Measurements from ENCODE around the gene SH3RF3. TPM values are rescaled to one million over a fixed set of nuclear protein-coding genes. Genes with fewer than 3 reads are reported as not detected.

Gene SH3RF3
- polyA plus RNA-seq, 4 donors, result 4.8 to 5.7 (median 5.1) TPM

GRCh38 chr2:109438773-109439389, 309.9 kb downstream of the SH3RF3 start:
- DNase-seq (ENCODE audit: low read depth in 4 of 4, low spot score in 3 of 4), result no peak

GRCh38 chr2:109439390-109439786, 310.4 kb downstream of the SH3RF3 start:
- DNase-seq (ENCODE audit: low read depth in 4 of 4, low spot score in 3 of 4), result no peak

GRCh38 chr2:109439986-109440385, 311.0 kb downstream of the SH3RF3 start:
- no peak for DNase-seq (ENCODE audit: low read depth in 4 of 4, low spot score in 3 of 4)

DNA sequence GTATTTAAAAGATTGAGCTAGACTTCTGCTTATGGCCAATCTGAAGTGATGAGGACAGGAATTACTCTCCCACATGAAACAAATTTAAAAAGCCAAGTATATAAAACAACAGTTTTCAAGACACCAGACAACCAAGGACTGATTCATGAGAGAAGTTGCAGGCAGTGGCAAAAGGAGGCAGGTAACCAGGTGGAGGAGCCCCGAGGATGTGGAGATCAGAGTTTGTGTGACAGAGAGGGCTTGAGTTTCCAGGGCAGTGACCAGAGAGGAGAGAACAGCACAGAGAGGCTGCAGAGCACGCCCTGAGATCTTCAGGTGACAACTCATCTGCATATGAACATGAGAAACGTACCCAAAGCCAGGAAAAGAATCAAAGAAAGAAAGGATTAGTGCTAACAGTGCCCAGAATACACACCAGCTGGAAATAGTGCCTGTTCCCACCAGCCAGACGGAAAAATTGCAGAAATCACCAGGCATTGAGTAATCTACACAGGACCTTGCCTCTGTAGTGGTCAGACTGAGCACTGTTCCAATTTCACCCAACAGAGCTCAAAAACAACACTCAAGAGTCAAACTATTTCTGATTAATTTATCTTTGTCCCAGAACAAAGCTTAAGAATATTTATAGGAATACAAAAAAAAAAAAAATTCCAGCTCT, 311.6 kb downstream of the SH3RF3 start:
- no peak for DNase-seq (ENCODE audit: low read depth in 4 of 4, low spot score in 3 of 4)

- DNase-seq (ENCODE audit: low read depth in 4 of 4, low spot score in 3 of 4), result no peak
Observed at GRCh38 chr2:109442715-109443319, 313.8 kb downstream of the SH3RF3 start.

GRCh38 chr2:109444916-109445315, 315.9 kb downstream of the SH3RF3 start:
- DNase-seq (ENCODE audit: low read depth in 4 of 4, low spot score in 3 of 4), result no peak

DNA sequence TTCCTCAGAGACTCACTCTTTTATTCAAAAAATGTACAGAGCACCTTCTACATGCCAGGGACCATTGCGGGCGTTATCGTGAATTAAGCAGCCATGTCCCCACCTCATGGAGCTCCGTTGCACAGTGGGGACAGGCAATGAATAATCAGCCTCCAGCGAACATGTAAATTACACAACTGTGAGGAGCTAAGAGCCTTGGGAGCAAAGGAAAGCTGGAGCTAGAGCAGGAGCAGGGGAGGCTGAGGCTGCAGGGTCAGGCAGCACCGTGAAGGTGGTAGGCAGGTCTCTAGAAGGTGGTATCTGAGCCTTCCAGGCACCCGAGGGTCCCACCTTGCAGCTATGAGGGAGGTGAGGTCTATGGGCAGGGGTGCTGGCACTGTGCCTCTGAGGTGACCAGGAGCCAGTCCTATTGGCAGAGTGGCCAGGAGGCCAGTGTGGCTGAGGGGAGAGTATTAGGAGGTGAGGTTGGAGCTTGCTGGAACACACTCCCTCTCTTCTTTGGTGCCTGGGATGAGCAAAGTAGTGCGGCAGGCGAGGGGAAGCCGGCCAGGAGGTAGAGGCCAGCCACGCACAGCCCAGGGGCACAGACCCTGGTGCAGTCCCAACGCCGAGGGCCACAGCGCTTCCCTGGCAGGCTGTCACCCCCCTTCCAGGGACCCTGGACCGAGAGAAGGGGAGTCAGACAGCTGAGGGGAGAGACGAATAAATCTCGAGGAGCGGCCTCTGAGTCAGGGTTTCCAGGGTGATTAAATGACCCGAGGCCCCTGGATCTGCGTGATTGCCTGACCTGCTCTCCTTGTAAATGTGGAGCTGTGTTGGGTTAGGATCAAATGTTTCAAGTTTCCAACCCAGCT, 317.5 kb downstream of the SH3RF3 start:
- DNase-seq (ENCODE audit: low read depth in 4 of 4, low spot score in 3 of 4), result no peak

DNA sequence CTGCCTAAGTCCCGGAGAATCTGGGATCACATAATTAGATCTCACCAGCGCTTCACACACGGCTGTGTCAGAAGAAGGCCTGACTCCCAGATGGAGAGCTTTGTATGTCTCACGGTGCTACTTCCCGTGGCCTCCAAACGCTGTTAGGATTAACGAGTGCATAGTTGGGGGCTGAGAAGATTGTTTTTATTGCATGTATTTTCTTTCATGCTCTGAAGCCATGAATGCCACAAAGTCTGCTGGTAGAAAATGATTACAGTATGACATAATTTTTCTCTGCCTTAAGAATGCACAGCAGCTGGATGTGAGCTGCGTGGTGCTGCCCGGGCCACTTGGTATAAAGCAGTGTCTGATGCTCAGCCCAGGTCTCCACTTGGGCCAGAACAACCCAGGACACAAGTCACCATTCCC, 318.3 kb downstream of the SH3RF3 start:
- no peak for DNase-seq (ENCODE audit: low read depth in 4 of 4, low spot score in 3 of 4)

DNA sequence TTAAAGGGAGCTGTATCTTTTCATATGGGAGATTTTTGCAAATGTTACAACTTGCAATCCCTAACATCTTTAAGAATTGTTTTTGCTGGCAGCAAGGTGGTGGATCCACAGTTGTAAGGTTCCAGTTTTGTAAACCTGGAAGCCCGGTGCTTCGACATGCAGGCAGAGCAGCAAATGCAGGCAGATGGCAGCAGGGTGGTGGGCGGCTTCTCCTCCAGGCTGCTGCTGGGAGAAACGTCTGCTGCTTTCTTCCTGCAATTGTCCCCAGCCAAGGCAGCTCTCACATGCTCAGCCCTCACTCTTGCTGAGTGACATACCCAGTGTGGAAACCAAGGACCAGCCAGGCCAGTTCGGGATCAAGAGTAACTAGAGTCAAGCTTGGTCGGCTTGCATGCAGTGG, 318.8 kb downstream of the SH3RF3 start:
- DNase-seq (ENCODE audit: low read depth in 4 of 4, low spot score in 3 of 4), result no peak

DNA sequence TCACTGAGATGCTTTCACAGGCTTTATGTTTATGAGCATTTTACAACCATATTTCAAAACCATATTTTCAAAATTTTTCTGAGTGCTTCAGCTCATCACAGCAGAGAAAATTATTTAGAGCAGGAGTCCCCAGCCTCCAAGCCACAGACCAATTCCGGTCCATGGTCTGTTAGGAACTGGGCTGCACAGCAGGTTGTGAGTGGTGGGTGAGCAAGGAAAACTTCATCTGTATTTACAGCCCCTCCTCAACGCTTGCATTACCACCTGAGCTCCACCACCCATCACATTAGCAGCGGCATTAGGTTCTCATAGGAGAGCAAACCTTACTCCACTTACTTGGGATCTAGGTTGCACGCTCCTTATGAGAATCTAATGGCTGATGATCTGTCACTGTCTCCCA, 319.2 kb downstream of the SH3RF3 start:
- DNase-seq (ENCODE audit: low read depth in 4 of 4, low spot score in 3 of 4), result no peak

DNA sequence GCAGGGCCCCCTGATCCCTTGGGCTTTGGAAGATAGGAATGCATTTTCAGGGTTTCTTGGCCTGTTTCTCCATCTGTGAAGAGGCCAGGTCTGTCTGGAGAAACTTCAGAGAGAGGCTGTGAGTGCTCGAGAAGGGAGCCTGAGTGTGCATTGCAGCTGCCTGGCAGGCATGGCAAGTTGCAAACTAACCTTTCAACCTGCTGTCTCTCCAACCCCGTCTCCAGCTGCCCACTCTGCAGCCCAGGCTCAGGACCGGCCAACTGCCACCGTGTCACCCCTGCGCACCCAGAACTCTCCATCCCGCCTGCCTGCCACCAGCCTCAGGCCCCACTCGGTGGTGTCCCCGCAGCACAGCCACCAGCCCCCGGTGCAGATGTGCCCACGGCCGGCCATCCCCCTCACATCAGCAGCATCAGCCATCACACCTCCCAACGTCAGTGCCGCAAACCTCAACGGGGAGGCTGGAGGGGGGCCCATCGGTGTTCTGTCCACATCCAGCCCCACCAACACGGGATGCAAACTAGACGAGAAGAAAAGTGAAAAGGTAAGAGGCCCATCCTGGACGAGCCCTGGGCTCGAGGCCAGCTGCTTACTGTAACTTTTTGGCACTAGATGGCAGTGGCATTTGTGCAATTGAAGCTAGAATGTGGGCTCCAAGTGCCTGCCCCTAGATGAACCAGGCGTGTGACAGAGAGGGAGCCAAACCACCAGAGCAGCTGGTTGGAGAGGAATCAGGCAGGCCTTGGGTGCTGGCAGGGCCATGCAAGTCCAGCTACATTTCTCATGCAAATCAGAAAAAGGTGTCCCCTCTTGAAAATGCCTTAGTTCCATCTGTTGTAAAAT, 320.2 kb downstream of the SH3RF3 start:
- DNase-seq (ENCODE audit: low read depth in 4 of 4, low spot score in 3 of 4), result no peak

GRCh38 chr2:109450574-109451273, 321.7 kb downstream of the SH3RF3 start:
- no peak for DNase-seq (ENCODE audit: low read depth in 4 of 4, low spot score in 3 of 4)

GRCh38 chr2:109451671-109452070, 322.7 kb downstream of the SH3RF3 start:
- no peak for DNase-seq (ENCODE audit: low read depth in 4 of 4, low spot score in 3 of 4)

DNA sequence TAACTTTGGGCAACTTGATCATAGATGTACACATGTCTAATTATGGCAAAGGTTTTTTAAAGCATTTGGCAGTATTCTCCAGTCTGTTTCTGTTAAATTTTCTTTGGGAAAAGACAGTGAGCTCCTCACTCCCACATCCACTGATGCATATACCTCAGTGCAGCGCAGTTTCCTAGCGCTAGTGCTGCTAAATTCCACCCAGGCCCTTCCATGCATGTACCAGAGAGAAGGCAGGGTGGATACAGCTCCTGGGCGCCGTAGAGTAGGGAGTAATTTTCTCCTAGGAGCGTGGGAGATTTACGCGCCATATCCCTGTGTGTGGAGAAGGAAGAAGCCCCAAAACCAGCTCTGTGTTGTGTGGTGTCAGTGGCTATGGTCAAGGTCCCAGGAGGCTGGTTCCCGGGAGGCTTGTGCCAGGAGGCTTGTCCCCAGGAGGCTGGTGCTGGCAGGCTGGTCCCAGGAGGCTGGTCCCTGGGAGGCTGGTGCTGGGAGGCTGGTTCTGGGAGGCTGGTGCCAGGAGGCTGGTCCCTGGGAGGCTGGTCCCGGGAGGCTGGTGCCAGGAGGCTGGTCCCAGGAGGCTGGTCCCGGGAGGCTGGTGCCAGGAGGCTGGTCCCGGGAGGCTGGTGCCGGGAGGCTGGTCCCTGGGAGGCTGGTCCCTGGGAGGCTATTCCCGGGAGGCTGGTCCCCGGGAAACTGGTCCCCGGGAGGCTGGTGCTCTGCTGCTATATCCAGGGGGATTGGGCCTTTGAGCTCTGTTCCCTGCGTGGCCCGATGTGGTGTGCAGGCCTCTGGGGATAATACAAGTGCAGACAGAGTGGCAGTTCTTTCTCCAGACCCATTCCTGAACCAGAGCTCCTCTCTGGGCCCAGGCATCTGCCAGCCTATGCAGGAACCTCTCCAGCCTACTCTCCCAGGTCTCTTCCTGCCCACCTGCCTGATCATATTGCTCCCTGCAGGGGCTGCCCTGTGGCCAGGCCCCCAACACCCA, 323.6 kb downstream of the SH3RF3 start:
- no peak for DNase-seq (ENCODE audit: low read depth in 4 of 4, low spot score in 3 of 4)

- no peak for DNase-seq (ENCODE audit: low read depth in 4 of 4, low spot score in 3 of 4)
Observed at GRCh38 chr2:109453371-109453995, 324.5 kb downstream of the SH3RF3 start.

DNA sequence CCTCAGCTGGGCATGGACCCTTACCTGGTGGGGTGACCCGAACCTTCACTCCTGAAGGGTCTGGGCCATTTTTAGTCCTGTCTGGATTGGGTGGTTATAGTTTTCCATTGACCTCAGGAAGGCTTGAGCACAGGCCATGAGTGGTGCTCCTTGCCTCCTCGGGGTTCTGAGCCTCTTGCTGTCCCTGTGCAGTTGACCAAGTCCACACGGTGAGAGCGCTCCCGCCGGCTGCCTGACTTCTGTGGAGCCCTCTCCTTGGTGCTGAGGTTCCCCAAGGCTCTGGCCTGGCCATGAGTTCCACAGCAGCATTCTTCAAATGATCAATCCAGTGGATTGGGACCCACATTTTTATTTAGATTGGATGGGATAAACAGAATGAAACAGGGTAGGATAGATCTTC, 325.3 kb downstream of the SH3RF3 start:
- DNase-seq (ENCODE audit: low read depth in 4 of 4, low spot score in 3 of 4), result no peak

DNA sequence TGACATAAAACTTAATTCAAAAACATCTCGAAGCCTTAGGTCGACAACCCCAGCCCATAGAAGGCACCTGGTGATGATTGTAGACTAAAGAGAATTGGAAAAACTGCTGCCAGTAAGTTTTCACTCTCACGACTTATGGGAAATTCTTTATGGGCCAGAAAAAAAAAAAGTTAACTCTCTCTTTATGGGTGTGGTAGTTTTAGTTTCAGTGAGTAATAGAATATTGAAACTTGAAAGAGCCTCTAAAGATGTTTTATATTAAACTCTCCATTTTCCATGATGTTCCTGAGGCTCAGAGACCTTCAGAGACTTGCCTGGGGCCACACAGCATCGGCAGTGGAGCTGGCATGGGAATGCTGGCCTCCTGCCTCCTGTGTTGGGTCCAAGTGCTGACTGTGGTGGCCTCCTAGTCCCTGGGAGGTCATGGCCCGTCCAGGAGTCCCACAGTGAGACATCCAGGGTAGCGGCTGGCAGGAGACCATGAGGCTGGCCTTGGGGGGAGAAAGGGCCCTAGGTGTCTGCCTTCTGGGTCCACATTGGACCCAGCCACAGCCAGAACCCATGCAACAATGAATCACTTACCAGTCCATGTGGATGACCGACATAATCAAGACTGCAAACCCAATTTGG, 325.9 kb downstream of the SH3RF3 start:
- no peak for DNase-seq (ENCODE audit: low read depth in 4 of 4, low spot score in 3 of 4)
